ENCODE results near the gene LMAN2.

The LMAN2 gene

DNA sequence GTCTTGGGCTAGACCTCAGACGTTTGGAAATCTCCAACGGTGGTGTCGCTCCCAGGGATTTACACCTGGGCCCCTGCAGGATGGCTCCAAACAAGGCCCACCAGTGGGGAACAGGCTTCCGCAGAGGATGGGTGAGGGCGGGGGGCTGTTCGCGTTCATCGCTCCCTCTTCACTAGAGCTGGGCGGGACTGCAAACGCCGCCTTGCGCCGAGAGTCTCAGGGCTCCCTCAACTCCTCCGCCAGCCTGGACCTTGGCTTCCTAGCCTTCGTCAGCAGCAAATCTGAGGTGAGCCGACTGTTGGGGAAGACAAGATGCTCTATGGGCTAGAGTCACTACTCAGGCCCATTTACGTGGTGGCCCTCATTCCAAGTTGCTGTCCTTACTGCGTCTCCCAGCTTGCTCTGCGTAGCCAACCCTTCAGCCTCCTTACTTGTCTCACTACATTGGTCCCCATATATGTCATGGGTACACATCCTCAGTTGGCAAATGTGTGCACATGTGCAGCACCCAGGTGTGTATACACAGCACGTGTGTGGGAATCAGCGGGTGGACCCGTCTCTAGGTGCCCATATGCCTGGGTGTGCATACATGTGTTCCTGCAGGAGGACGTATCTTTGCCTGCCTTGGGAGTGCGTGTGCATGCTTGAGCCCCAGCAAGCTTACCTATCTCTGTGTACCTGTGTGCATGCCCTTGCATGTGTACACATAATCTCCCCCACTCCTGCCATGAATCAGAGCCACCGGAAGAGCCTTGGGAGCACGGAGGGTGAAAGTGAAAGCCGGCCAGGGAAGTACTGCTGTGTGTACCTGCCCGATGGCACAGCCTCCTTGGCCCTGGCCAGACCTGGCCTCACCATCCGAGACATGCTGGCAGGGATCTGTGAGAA, 16.8 kb upstream of the LMAN2 start:
- no peak for DNase-seq (ENCODE audit: low spot score)
- Histone ChIP-seq H3K4me1 (ENCODE audit: insufficient read depth, poor library complexity, severe bottlenecking) (peaks cover 25% of the 10 kb centered on the region), H3K27me3 (ENCODE audit: insufficient read depth, poor library complexity, severe bottlenecking) (no peaks in the 10 kb centered on the region), H3K4me3 (ENCODE audit: severe bottlenecking) (no peak overlapping the region), H3K27ac (ENCODE audit: poor library complexity, severe bottlenecking) (no peak overlapping the region), H3K36me3 (ENCODE audit: low read depth) (no peaks in the 10 kb centered on the region; the same call in 1 of the 2 replicates), H3K9me3 (ENCODE audit: severe bottlenecking) (no peaks in the 10 kb centered on the region)
- TF ChIP-seq CTCF (IDR thresholded peaks at IDR 0.05; ENCODE audit: poor library complexity, severe bottlenecking), result no peak
- no peak for ATAC-seq (ENCODE audit: low read depth)

GRCh38 chr5:177367323-177367848, 15.9 kb upstream of the LMAN2 start:
- Histone ChIP-seq H3K9me3 (ENCODE audit: severe bottlenecking) (no peaks in the 10 kb centered on the region), H3K36me3 (ENCODE audit: low read depth) (no peaks in the 10 kb centered on the region), H3K27me3 (ENCODE audit: insufficient read depth, poor library complexity, severe bottlenecking) (no peaks in the 10 kb centered on the region), H3K27ac (ENCODE audit: poor library complexity, severe bottlenecking) (no peak overlapping the region), H3K4me1 (ENCODE audit: insufficient read depth, poor library complexity, severe bottlenecking) (peaks cover 24% of the 10 kb centered on the region), H3K4me3 (ENCODE audit: severe bottlenecking) (no peak overlapping the region)
- DNase-seq (ENCODE audit: low spot score) (peak; percentile 75), ATAC-seq (ENCODE audit: low read depth) (no peak)
- no peak for TF ChIP-seq CTCF (IDR thresholded peaks at IDR 0.05; ENCODE audit: poor library complexity, severe bottlenecking)

- no peak for TF ChIP-seq CTCF (IDR thresholded peaks at IDR 0.05; ENCODE audit: poor library complexity, severe bottlenecking)
- no peaks in the 10 kb centered on the region for H3K36me3 ChIP-seq (ENCODE audit: low read depth)
- H3K27ac ChIP-seq (ENCODE audit: poor library complexity, severe bottlenecking), result no peak overlapping the region
- ATAC-seq (ENCODE audit: low read depth) (peak; percentile 22; the same call in 1 of the 3 replicates), DNase-seq (ENCODE audit: low spot score) (peak; percentile 85)
- no peaks in the 10 kb centered on the region for H3K9me3 ChIP-seq (ENCODE audit: severe bottlenecking)
- H3K4me3 ChIP-seq (ENCODE audit: severe bottlenecking), result no peak overlapping the region
- H3K4me1 ChIP-seq (ENCODE audit: insufficient read depth, poor library complexity, severe bottlenecking), result peaks cover 17% of the 10 kb centered on the region
- no peaks in the 10 kb centered on the region for H3K27me3 ChIP-seq (ENCODE audit: insufficient read depth, poor library complexity, severe bottlenecking)
Observed at GRCh38 chr5:177366528-177367322, 15.3 kb upstream of the LMAN2 start.

DNA sequence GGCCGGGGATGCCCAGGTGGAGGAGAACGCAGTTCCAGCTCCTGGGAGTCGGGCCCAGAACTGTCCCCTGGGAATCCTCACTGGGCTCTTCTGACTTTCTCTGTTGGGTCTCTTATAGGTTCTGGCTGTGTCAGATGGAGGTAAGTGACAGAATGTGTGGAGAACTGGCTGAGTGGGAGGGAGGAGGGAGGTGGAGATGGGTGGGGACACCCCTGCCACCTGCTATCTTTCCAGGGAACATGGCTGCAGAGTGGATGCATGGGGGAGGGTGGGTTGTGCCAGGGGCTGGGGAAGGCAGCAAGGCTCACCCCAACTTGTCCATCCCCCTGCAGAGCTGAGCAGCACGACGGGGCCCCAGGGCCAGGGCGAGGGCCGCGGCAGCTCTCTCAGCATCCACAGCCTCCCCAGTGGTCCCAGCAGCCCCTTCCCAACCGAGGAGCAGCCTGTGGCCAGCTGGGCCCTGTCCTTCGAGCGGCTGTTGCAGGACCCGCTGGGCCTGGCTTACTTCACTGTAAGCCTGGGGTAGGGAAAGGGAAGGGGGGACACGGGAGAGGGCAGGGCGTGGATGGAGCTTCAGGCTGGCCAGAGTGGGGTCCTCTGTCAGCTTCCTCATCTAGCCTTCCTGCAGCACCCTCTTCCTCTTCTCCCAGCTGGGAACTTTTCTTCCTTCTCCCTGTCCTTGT, 14.5 kb upstream of the LMAN2 start:
- Histone ChIP-seq H3K4me3 (ENCODE audit: severe bottlenecking) (no peak overlapping the region), H3K27ac (ENCODE audit: poor library complexity, severe bottlenecking) (no peak overlapping the region), H3K4me1 (ENCODE audit: insufficient read depth, poor library complexity, severe bottlenecking) (peaks cover 15% of the 10 kb centered on the region), H3K27me3 (ENCODE audit: insufficient read depth, poor library complexity, severe bottlenecking) (no peaks in the 10 kb centered on the region), H3K9me3 (ENCODE audit: severe bottlenecking) (no peaks in the 10 kb centered on the region), H3K36me3 (ENCODE audit: low read depth) (no peaks in the 10 kb centered on the region)
- no peak for TF ChIP-seq CTCF (IDR thresholded peaks at IDR 0.05; ENCODE audit: poor library complexity, severe bottlenecking)
- ATAC-seq (ENCODE audit: low read depth), result no peak
- no peak for DNase-seq (ENCODE audit: low spot score)
